HL-60 (cell line): ENCODE results near the gene TUBB3.

Experiments used
- DNase-seq, 2 experiments: peaks; one replicate each; pipeline ENCODE4 v3.0.0-alpha.2; 2010 to 2020; ENCODE audit warnings: low read depth in 1 of 2, low spot score in 1 of 2
- H3K27ac ChIP-seq: fragments of 250-450 bp; sonication (Bioruptor Pico); replicated peaks from 2 replicates; pipeline ENCODE4 v1.5.1; 2020; ENCODE audit warnings: mild to moderate bottlenecking, moderate library complexity
- H3K27me3 ChIP-seq: fragments of 250-450 bp; sonication (Bioruptor Pico); 2 replicates; pipeline ENCODE4 v1.5.1; 2021; ENCODE audit warnings: mild to moderate bottlenecking, moderate library complexity; ENCODE audit not compliant: insufficient read depth, poor library complexity, severe bottlenecking
- H3K4me3 ChIP-seq: replicated peaks from 2 replicates; pipeline ENCODE4 v1.5.1; 2011; ENCODE audit warnings: mild to moderate bottlenecking, control low read depth, low read length; ENCODE audit not compliant: insufficient read depth
- CTCF ChIP-seq: IDR thresholded peaks from one replicate; pipeline ENCODE4 v1.5.1; 2011; ENCODE audit warnings: low read length, control low read depth, inconsistent platforms; ENCODE audit not compliant: insufficient read depth
- GABPA ChIP-seq: IDR thresholded peaks from 2 replicates; pipeline ENCODE4 v1.6.1; 2012; ENCODE audit warnings: low read depth
- POLR2AphosphoS5 ChIP-seq: IDR thresholded peaks from 2 replicates; pipeline ENCODE4 v1.6.1; 2012; ENCODE audit warnings: low read depth
- REST ChIP-seq: IDR thresholded peaks from 2 replicates; pipeline ENCODE4 v1.6.1; 2012; ENCODE audit warnings: low read depth; ENCODE audit not compliant: insufficient replicate concordance
- SPI1 ChIP-seq: IDR thresholded peaks from 2 replicates; pipeline ENCODE4 v1.6.1; 2012; ENCODE audit warnings: low read depth, mild to moderate bottlenecking, borderline replicate concordance

Gene TUBB3

GRCh38 chr16:89981414-89981813, 58.3 kb downstream of the TUBB3 start:
- H3K27me3 ChIP-seq, result no peaks in the 10 kb centered on the region
- no peak for DNase-seq
- no peak overlapping the region for H3K4me3 ChIP-seq
- H3K27ac ChIP-seq, result no peak overlapping the region
- TF ChIP-seq SPI1, result no peak
- no peak for TF ChIP-seq POLR2AphosphoS5
- no peak for TF ChIP-seq REST
- no peak for TF ChIP-seq CTCF
- no peak for TF ChIP-seq GABPA

GRCh38 chr16:89982318-89982717, 59.2 kb downstream of the TUBB3 start:
- Histone ChIP-seq H3K27me3 (no peaks in the 10 kb centered on the region), H3K4me3 (no peak overlapping the region), H3K27ac (no peak overlapping the region)
- DNase-seq, result no peak
- TF ChIP-seq POLR2AphosphoS5 (no peak), SPI1 (no peak), GABPA (no peak), REST (no peak), CTCF (no peak)

GRCh38 chr16:89983536-89983935, 60.4 kb downstream of the TUBB3 start:
- no peak overlapping the region for H3K4me3 ChIP-seq
- TF ChIP-seq GABPA (no peak), CTCF (no peak), POLR2AphosphoS5 (no peak), REST (no peak), SPI1 (no peak)
- H3K27me3 ChIP-seq, result no peaks in the 10 kb centered on the region
- no peak for DNase-seq
- H3K27ac ChIP-seq, result no peak overlapping the region
